H9 (cell line): Measurements from ENCODE around the gene KCNAB2. TPM values are rescaled to one million over a fixed set of nuclear protein-coding genes. Genes with fewer than 3 reads are reported as not detected.

Experiments used
- DNase-seq: peaks from one replicate; pipeline ENCODE4 v3.0.0-alpha.2; 2017
- H2AFZ ChIP-seq: one replicate; pipeline ENCODE4 v1.6.1; 2013; ENCODE audit warnings: mild to moderate bottlenecking, low read length, control low read depth, moderate library complexity
- H2AK5ac ChIP-seq: 2 replicates; pipeline ENCODE4 v1.6.1; 2013; ENCODE audit warnings: low read length, control low read depth, mixed read lengths; ENCODE audit not compliant: insufficient read length
- H2BK120ac ChIP-seq: one replicate; pipeline ENCODE4 v1.6.1; 2013; ENCODE audit warnings: low read depth, mild to moderate bottlenecking, low read length, control low read depth, inconsistent platforms; ENCODE audit not compliant: poor library complexity, severe bottlenecking
- H2BK12ac ChIP-seq: 2 replicates; pipeline ENCODE4 v1.6.1; 2013; ENCODE audit warnings: low read length, control low read depth, mixed read lengths, low read depth; ENCODE audit not compliant: insufficient read length
- H2BK15ac ChIP-seq: 2 replicates; pipeline ENCODE4 v1.6.1; 2013; ENCODE audit warnings: low read depth, low read length, control low read depth
- H2BK20ac ChIP-seq: one replicate; pipeline ENCODE4 v1.6.1; 2013; ENCODE audit warnings: low read depth, mild to moderate bottlenecking, low read length, control low read depth, inconsistent platforms; ENCODE audit not compliant: poor library complexity, severe bottlenecking
- H2BK5ac ChIP-seq: 2 replicates; pipeline ENCODE4 v1.6.1; 2013; ENCODE audit warnings: low read length, control low read depth, mixed read lengths; ENCODE audit not compliant: insufficient read length
- H3K14ac ChIP-seq: 2 replicates; pipeline ENCODE4 v1.6.1; 2013; ENCODE audit warnings: low read length, control low read depth; ENCODE audit not compliant: insufficient read depth
- H3K18ac ChIP-seq: 2 replicates; pipeline ENCODE4 v1.6.1; 2013; ENCODE audit warnings: low read depth, mild to moderate bottlenecking, mixed read lengths, low read length, control low read depth; ENCODE audit not compliant: insufficient read length
- H3K23ac ChIP-seq: 2 replicates; pipeline ENCODE4 v1.6.1; 2013; ENCODE audit warnings: low read length, control low read depth, mixed read lengths, low read depth; ENCODE audit not compliant: insufficient read length
- H3K23me2 ChIP-seq: 2 replicates; pipeline ENCODE4 v1.6.1; 2013; ENCODE audit warnings: low read depth, mild to moderate bottlenecking, mixed read lengths, low read length, control low read depth; ENCODE audit not compliant: insufficient read length, poor library complexity, severe bottlenecking
- H3K27ac ChIP-seq: 2 replicates; pipeline ENCODE4 v1.5.1; 2013; ENCODE audit warnings: low read length, control low read depth, mixed read lengths, low read depth; ENCODE audit not compliant: insufficient read length
- H3K27me3 ChIP-seq: 2 replicates; pipeline ENCODE4 v1.6.1; 2013; ENCODE audit warnings: low read length, control low read depth, inconsistent platforms; ENCODE audit not compliant: insufficient read depth
- H3K4ac ChIP-seq: 2 replicates; pipeline ENCODE4 v1.6.1; 2013; ENCODE audit warnings: low read depth, mild to moderate bottlenecking, control low read depth, inconsistent platforms, low read length, moderate library complexity
- H3K4me1 ChIP-seq: 2 replicates; pipeline ENCODE4 v1.6.1; 2013; ENCODE audit warnings: low read length, control low read depth, inconsistent platforms; ENCODE audit not compliant: insufficient read depth
- H3K4me2 ChIP-seq: 2 replicates; pipeline ENCODE4 v1.6.1; 2013; ENCODE audit warnings: low read length, control low read depth, mixed read lengths; ENCODE audit not compliant: insufficient read length, insufficient read depth
- H3K56ac ChIP-seq: 2 replicates; pipeline ENCODE4 v1.6.1; 2013; ENCODE audit warnings: low read depth, mild to moderate bottlenecking, mixed read lengths, low read length, control low read depth; ENCODE audit not compliant: insufficient read length
- H3K79me1 ChIP-seq: 2 replicates; pipeline ENCODE4 v1.6.1; 2013; ENCODE audit warnings: low read depth, mild to moderate bottlenecking, moderate library complexity, low read length, control low read depth, inconsistent platforms; ENCODE audit not compliant: insufficient read depth, poor library complexity, severe bottlenecking
- H3K79me2 ChIP-seq: 2 replicates; pipeline ENCODE4 v1.6.1; 2013; ENCODE audit warnings: low read length, control low read depth, inconsistent platforms; ENCODE audit not compliant: insufficient read depth
- H3K9ac ChIP-seq: 2 replicates; pipeline ENCODE4 v1.6.1; 2013; ENCODE audit warnings: low read length, control low read depth, mixed read lengths; ENCODE audit not compliant: insufficient read length; ENCODE audit errors: extremely low read depth
- H3K9me3 ChIP-seq: one replicate; pipeline ENCODE4 v1.6.1; 2013; ENCODE audit warnings: low read depth, low read length, inconsistent platforms; ENCODE audit not compliant: control insufficient read depth
- H3T11ph ChIP-seq: one replicate; pipeline ENCODE4 v1.6.1; 2013; ENCODE audit warnings: mild to moderate bottlenecking, low read length, control low read depth, inconsistent platforms
- H4K20me1 ChIP-seq: one replicate; pipeline ENCODE4 v1.6.1; 2013; ENCODE audit not compliant: control insufficient read depth, insufficient read length, insufficient read depth
- H4K5ac ChIP-seq: 2 replicates; pipeline ENCODE4 v1.6.1; 2013; ENCODE audit warnings: low read depth, mild to moderate bottlenecking, mixed read lengths, low read length, control low read depth; ENCODE audit not compliant: insufficient read length
- H4K8ac ChIP-seq: replicated peaks from 2 replicates; pipeline ENCODE4 v1.6.1; 2013; ENCODE audit warnings: low read length, control low read depth, mixed read lengths, low read depth; ENCODE audit not compliant: insufficient read length
- H4K91ac ChIP-seq: 2 replicates; pipeline ENCODE4 v1.6.1; 2013; ENCODE audit warnings: low read depth, mild to moderate bottlenecking, moderate library complexity, mixed read lengths, low read length, control low read depth; ENCODE audit not compliant: insufficient read length
- H3K27ac Mint-ChIP-seq, 3 experiments: 2 replicates in 2 of 3; 3 replicates in 1 of 3; pipeline ENCODE4 v1.8.0; 2020 to 2021; ENCODE audit warnings: mixed read lengths in 3 of 3, mild to moderate bottlenecking in 1 of 3, moderate library complexity in 1 of 3
- H3K27me3 Mint-ChIP-seq: 2 replicates; pipeline ENCODE4 v1.8.0; 2021; ENCODE audit warnings: low read depth, mild to moderate bottlenecking, moderate library complexity, mixed read lengths
- H3K36me3 Mint-ChIP-seq, 3 experiments: 2 replicates in 2 of 3; 3 replicates in 1 of 3; pipeline ENCODE4 v1.8.0; 2020 to 2021; ENCODE audit warnings: low read depth in 3 of 3, mixed read lengths in 3 of 3; ENCODE audit not compliant: insufficient read depth in 1 of 3
- H3K4me1 Mint-ChIP-seq, 2 experiments: 2 replicates each; pipeline ENCODE4 v1.8.0; 2020; ENCODE audit warnings: mixed read lengths in 2 of 2
- H3K4me3 Mint-ChIP-seq, 2 experiments: 2 replicates in 1 of 2; 3 replicates in 1 of 2; pipeline ENCODE4 v1.8.0; 2020 to 2021; ENCODE audit warnings: mild to moderate bottlenecking in 2 of 2, mixed read lengths in 2 of 2, moderate library complexity in 1 of 2
- H3K9me3 Mint-ChIP-seq, 2 experiments: 2 replicates in 1 of 2; 3 replicates in 1 of 2; pipeline ENCODE4 v1.8.0; 2020; ENCODE audit warnings: mild to moderate bottlenecking in 2 of 2, mixed read lengths in 2 of 2, moderate library complexity in 1 of 2
- CTCF ChIP-seq: fragments of 200-600 bp; sonication (generic); conservative IDR thresholded peaks from 3 replicates; pipeline ENCODE4 v1.8.0; 2021; ENCODE audit warnings: antibody characterized with exemption, mild to moderate bottlenecking
- WGBS: extraction: QIAGEN DNeasy Blood & Tissue Kit; methylation state at CpG from one replicate; pipeline ENCODE4 v1.1.7; 2013; ENCODE audit warnings: missing lambda C conversion rate, low lambda C conversion rate, mixed read lengths; ENCODE audit not compliant: insufficient read length; ENCODE audit errors: extremely low coverage; 5-methylcytosine and 5-hydroxymethylcytosine counted together
- total RNA-seq: library from RNA; stranded (reverse); gene quantifications from 2 replicates; pipeline ENCODE4 v1.2.1, GENCODE V29; 2021

KCNAB2 gene
- total RNA-seq, 1 experiment from 2014 or later = 8.3 TPM

- Histone ChIP-seq H4K8ac (no peak overlapping the region), H3K14ac (no peak overlapping the region), H3K18ac (no peak overlapping the region), H3K27ac (no peak overlapping the region), H3K23ac (no peak overlapping the region), H3K4ac (no peak overlapping the region), H3T11ph (no peak overlapping the region), H2BK5ac (no peak overlapping the region), H4K5ac (no peak overlapping the region), H2AFZ (no peak overlapping the region), H4K20me1 (no peaks in the 10 kb centered on the region), H3K4me1 (no peaks in the 10 kb centered on the region), H2BK120ac (no peak overlapping the region), H3K4me2 (no peak overlapping the region), H3K27me3 (no peaks in the 10 kb centered on the region), H2BK12ac (no peak overlapping the region), H2BK20ac (no peak overlapping the region), H3K79me1 (no peaks in the 10 kb centered on the region), H3K9ac (no peak overlapping the region), H3K79me2 (no peaks in the 10 kb centered on the region), H4K91ac (no peak overlapping the region), H2BK15ac (no peak overlapping the region), H2AK5ac (no peak overlapping the region), H3K56ac (no peak overlapping the region), H3K9me3 (no peaks in the 10 kb centered on the region), H3K23me2 (no peaks in the 10 kb centered on the region)
- no peak for DNase-seq
- Mint-ChIP-seq H3K9me3 (peaks cover 7% of the 10 kb centered on the region in 2 experiments; a peak in 2 of 5 replicates), H3K4me3 (no peak overlapping the region), H3K36me3 (no peaks in the 10 kb centered on the region; a peak in 1 of 7 replicates), H3K4me1 (peaks cover 3% of the 10 kb centered on the region in 2 experiments; a peak in 2 of 4 replicates), H3K27me3 (peaks cover 13% of the 10 kb centered on the region), H3K27ac (no peak overlapping the region)
- no peak for TF ChIP-seq CTCF
- no CpG with 5 or more reads among the region's 18 CpGs for WGBS
Measured at GRCh38 chr1:6121021-6121421, 75.3 kb downstream of the KCNAB2 start.
